Epithelial cell of proximal tubule (primary cell): ENCODE measurements around the gene RNPEPL1. TPM values are rescaled to one million over a fixed set of nuclear protein-coding genes. Genes with fewer than 3 reads are reported as not detected.

Experiments
- DNase-seq: peaks from one replicate; pipeline ENCODE4 v3.0.0-alpha.2; 2011; ENCODE audit warnings: low read depth
- H3K4me3 ChIP-seq: 2 replicates; pipeline ENCODE4 v1.5.1; 2011; ENCODE audit warnings: low read depth, mild to moderate bottlenecking, low read length
- total RNA-seq: library from RNA; depleted of rRNA; stranded (reverse); fragments of >200 nt; gene quantifications from 2 replicates; pipeline ENCODE4 v1.2.3, GENCODE V29; 2015
- TF ChIP-seq, protein P1 (sequence below): conservative IDR thresholded peaks from 2 replicates; pipeline ENCODE4 v1.5.1; 2012; ENCODE audit warnings: low read depth, mild to moderate bottlenecking, low read length

The RNPEPL1 gene
- total RNA-seq, 1 donor from 2014 or later = 53.4 TPM

GRCh38 chr2:240591226-240591625 is 22.9 kb downstream of the RNPEPL1 start:
- DNase-seq = no peak
- no peak overlapping the region for H3K4me3 ChIP-seq
- TF ChIP-seq, protein P1, sequence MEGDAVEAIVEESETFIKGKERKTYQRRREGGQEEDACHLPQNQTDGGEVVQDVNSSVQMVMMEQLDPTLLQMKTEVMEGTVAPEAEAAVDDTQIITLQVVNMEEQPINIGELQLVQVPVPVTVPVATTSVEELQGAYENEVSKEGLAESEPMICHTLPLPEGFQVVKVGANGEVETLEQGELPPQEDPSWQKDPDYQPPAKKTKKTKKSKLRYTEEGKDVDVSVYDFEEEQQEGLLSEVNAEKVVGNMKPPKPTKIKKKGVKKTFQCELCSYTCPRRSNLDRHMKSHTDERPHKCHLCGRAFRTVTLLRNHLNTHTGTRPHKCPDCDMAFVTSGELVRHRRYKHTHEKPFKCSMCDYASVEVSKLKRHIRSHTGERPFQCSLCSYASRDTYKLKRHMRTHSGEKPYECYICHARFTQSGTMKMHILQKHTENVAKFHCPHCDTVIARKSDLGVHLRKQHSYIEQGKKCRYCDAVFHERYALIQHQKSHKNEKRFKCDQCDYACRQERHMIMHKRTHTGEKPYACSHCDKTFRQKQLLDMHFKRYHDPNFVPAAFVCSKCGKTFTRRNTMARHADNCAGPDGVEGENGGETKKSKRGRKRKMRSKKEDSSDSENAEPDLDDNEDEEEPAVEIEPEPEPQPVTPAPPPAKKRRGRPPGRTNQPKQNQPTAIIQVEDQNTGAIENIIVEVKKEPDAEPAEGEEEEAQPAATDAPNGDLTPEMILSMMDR = no peak

- TF ChIP-seq, protein P1 = no peak
- H3K4me3 ChIP-seq = no peak overlapping the region
- no peak for DNase-seq
These were observed 23.5 kb downstream of the RNPEPL1 start for GRCh38 chr2:240591784-240592183.

GRCh38 chr2:240593026-240593702 is 24.9 kb downstream of the RNPEPL1 start:
- no peak overlapping the region for H3K4me3 ChIP-seq
- TF ChIP-seq, protein P1 = no peak
- DNase-seq = no peak

DNA sequence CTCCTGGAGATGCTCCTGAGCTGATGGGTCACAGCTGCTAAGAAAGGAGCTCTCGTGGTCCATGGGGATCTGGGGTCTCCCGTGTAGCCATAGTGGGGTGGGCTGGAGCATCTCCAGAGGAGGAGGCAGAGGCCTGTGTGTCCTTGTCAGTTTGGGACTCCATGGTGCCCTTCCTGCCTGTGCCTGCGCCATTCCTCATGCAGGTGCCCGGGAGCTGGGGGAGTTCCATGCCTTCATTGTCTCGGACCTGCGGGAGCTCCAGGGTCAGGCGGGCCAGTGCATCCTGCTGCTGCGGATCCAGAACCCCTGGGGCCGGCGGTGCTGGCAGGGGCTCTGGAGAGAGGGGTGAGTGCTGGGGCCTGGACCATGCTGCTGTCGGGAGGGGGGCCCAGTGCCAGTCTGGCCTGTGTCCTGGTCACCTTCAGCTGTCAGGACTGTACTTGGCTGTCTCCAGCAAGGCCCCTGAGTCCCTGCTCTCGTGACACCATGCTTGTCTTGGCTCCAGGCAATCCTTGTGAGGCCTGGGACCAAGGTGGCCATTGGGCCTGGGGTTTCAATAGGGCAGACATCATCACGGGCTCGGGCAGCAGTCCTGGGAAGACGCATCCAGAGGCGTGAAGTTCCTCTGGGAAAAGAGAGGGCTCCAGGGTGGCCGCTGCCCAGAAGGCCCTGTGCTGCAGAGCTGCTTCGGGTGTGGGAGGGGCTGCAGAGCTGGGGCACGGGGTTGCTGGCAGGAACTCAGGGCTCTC is 25.6 kb downstream of the RNPEPL1 start:
- no peak for DNase-seq
- no peak overlapping the region for H3K4me3 ChIP-seq
- TF ChIP-seq, protein P1 = no peak

DNA sequence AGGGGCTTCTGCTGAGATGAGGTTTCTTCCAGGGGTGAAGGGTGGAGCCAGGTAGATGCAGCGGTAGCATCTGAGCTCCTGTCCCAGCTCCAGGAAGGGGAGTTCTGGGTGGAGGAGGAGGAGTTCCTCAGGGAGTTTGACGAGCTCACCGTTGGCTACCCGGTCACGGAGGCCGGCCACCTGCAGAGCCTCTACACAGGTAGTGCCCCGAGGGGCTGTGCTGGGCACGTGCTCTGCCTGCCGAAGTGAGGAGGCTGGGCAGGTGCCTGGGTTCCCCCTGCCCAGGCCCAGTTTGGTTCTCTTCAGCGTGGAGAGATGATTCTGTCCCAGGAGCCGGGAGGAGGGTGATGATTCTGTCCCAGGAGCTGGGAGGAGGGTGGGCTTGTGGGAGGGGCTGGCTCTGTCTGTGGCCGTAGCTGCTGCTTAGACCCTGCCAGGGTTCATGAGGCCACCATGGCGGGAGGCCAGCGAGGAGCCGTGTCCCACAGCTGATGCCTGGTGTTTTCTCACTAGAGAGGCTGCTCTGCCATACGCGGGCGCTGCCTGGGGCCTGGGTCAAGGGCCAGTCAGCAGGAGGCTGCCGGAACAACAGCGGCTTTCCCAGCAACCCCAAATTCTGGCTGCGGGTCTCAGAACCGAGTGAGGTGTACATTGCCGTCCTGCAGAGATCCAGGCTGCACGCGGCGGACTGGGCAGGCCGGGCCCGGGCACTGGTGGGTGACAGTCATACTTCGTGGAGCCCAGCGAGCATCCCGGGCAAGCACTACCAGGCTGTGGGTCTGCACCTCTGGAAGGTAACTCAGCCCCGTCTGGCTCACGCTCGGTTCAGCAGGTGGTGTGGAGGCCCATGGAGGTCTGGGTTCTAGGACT is 26.5 kb downstream of the RNPEPL1 start:
- TF ChIP-seq, protein P1 = no peak
- no peak overlapping the region for H3K4me3 ChIP-seq
- DNase-seq = no peak

DNA sequence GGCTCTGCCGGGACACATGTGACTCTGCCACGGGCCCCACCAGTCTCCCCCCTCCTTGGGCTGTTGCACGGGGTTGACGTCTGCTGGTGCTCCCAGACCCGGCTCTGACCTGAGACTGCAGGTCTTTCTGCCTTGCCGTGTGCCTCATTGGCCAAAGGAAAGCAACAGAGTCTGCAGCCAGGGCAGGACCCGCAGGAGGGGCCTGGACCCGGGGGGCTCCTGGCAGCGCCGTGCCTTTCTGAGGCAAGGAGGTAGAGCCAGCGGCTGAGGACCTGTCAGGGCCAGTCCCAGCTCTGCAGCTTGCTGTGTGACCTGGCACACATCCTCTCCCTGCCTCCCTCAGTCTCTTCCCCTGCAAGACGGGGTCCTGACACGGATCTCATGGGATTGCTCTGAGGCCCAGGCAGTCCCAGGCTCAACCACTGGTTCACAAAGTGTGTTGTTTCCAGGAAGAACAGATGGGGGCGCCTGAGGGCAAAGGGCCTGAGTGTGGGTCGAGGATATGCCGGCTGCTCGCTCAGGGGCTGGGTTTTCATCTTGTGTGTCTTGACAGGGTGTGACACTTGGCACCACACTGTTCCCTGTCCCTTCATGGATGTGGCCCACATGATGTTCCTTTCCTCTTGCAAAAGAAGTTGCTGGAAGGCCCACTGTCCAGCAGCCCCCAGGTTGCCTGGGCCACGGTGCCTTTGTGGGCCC is 27.2 kb downstream of the RNPEPL1 start:
- TF ChIP-seq, protein P1 = peak; percentile 37

More for the DNA sequence above, 27.2 kb downstream of the RNPEPL1 start:
- DNase-seq = no peak
- H3K4me3 ChIP-seq = no peak overlapping the region
